Upper lobe of left lung (tissue), 6 donors: Measurements from ENCODE around the gene MSI1. TPM values are rescaled to one million over a fixed set of nuclear protein-coding genes. Genes with fewer than 3 reads are reported as not detected.
A peak's percentile ranks its signal among the peaks of the same experiment; 100 is the strongest.

ENCODE experiments used
- ATAC-seq, 2 donors: fragments of 200-7000 bp; cut with Tn5 transposase; one replicate each; pipeline ENCODE4 v1.9.1; 2022; ENCODE audit warnings: mild to moderate bottlenecking in 2 of 2, moderate library complexity in 2 of 2; ENCODE audit not compliant: low FRiP score in 2 of 2
- DNase-seq, 2 donors: peaks; one replicate each; pipeline ENCODE4 v3.0.0-alpha.2; 2019 to 2020
- H3K27ac ChIP-seq, 4 donors: fragments of 200-600 bp; sonication (generic); one replicate each; pipeline ENCODE4 v1.5.1; 2016 to 2019
- H3K27me3 ChIP-seq, 4 donors: fragments of 200-600 bp; sonication (generic); one replicate each; pipeline ENCODE4 v1.5.1; 2017 to 2019
- H3K36me3 ChIP-seq, 4 donors: fragments of 200-600 bp; sonication (generic); one replicate each; pipeline ENCODE4 v1.5.1; 2016 to 2019
- H3K4me1 ChIP-seq, 4 donors: fragments of 200-600 bp; sonication (generic); one replicate each; pipeline ENCODE4 v1.5.1; 2018 to 2019
- H3K4me3 ChIP-seq, 4 donors: fragments of 200-600 bp; sonication (generic); one replicate each; pipeline ENCODE4 v1.5.1; 2017 to 2019; ENCODE audit warnings: mild to moderate bottlenecking in 2 of 4, moderate library complexity in 1 of 4
- H3K9me3 ChIP-seq, 4 donors: fragments of 200-600 bp; sonication (generic); one replicate each; pipeline ENCODE4 v1.5.1; 2018 to 2019
- CTCF ChIP-seq, 6 experiments: fragments of 450-650 bp in 4 of 6; fragments of 200-600 bp in 2 of 6; sonication (generic) in 2 of 6; IDR thresholded peaks; one replicate each; pipeline ENCODE4 v1.5.1; 2016 to 2019; ENCODE audit warnings: antibody characterized with exemption in 6 of 6
- EP300 ChIP-seq, 4 donors: sonication (generic); formaldehyde crosslinking; IDR thresholded peaks; one replicate each; pipeline ENCODE4 v1.5.1; 2017; ENCODE audit warnings: antibody characterized with exemption in 4 of 4, control low read depth in 2 of 4
- POLR2A ChIP-seq, 4 donors: fragments of 450-650 bp; IDR thresholded peaks; one replicate each; pipeline ENCODE4 v1.5.1; 2016 to 2017; ENCODE audit warnings: antibody characterized with exemption in 4 of 4, mild to moderate bottlenecking in 2 of 4
- POLR2AphosphoS5 ChIP-seq, 2 donors: sonication (generic); formaldehyde crosslinking; IDR thresholded peaks; one replicate each; pipeline ENCODE4 v1.5.1; 2017; ENCODE audit warnings: antibody characterized with exemption in 2 of 2
- WGBS, 2 donors: methylation state at CpG; one replicate each; pipeline ENCODE4 v1.1.5; 2017 to 2018; 5-methylcytosine and 5-hydroxymethylcytosine counted together
- total RNA-seq, 6 donors: library from RNA; depleted of rRNA in 4 of 6; stranded (reverse); fragments of >200 nt in 4 of 6; gene quantifications; one replicate each; pipeline versions ENCODE4 v1.1.0 to v1.2.1, GENCODE V29; 2016 to 2021
- donor health status: DM: no; HTN: no; CAD: no; lungs with moderate emphysema.
- donor health status: DM: no; HTN: yes; CAD: no; lungs with severe emphysema.

The MSI1 gene
- total RNA-seq, 6 donors from 2014 or later: 0.43 to 0.91 (median 0.49) TPM; not detected in 1

- WGBS, 2 donors: 65 to 86% methylated on average over 3 of the region's 3 CpGs
- H3K27me3 ChIP-seq: no peaks in the 10 kb centered on the region
- peaks cover 0 to 2% (median 0%) of the 10 kb centered on the region in 4 donors for H3K9me3 ChIP-seq
- no peak overlapping the region for H3K27ac ChIP-seq
- TF ChIP-seq CTCF (IDR thresholded peaks at IDR 0.05) (no peak), POLR2AphosphoS5 (IDR thresholded peaks at IDR 0.05) (no peak), EP300 (IDR thresholded peaks at IDR 0.05) (no peak), POLR2A (IDR thresholded peaks at IDR 0.05) (no peak)
- no peak overlapping the region for H3K4me3 ChIP-seq
- H3K36me3 ChIP-seq: no peaks in the 10 kb centered on the region
- ATAC-seq: no peak
- peaks cover 0 to 3% (median 0%) of the 10 kb centered on the region in 4 donors for H3K4me1 ChIP-seq
- no peak for DNase-seq
Measured at GRCh38 chr12:120331390-120331789, 37.6 kb downstream of the MSI1 start.

- Histone ChIP-seq H3K4me3 (no peak overlapping the region), H3K9me3 (no peaks in the 10 kb centered on the region), H3K36me3 (no peaks in the 10 kb centered on the region), H3K27ac (peak overlapping the region in 1 of 4 donors; percentile 46), H3K27me3 (no peaks in the 10 kb centered on the region), H3K4me1 (peaks cover 0 to 12% (median 4%) of the 10 kb centered on the region in 4 donors)
- no peak for TF ChIP-seq EP300 (IDR thresholded peaks at IDR 0.05)
- TF ChIP-seq CTCF (IDR thresholded peaks at IDR 0.05): no peak
- TF ChIP-seq POLR2AphosphoS5 (IDR thresholded peaks at IDR 0.05): no peak
- TF ChIP-seq POLR2A (IDR thresholded peaks at IDR 0.05): no peak
- ATAC-seq: no peak
- DNase-seq: no peak
- 71 to 76% methylated on average over 4 of the region's 4 CpGs for whole genome bisulfite sequencing, 2 donors
Measured at GRCh38 chr12:120328228-120328627, 40.7 kb downstream of the MSI1 start.

- peak within 1 kb of the TSS in 1 of 4 donors; percentile 18 for H3K4me3 ChIP-seq
- WGBS, 2 donors: 64 to 65% methylated on average over 5 of the region's 5 CpGs
- DNase-seq (peak in 1 of 2 donors; percentile 46), ATAC-seq (peak; percentile 25 to 79)
- H3K36me3 ChIP-seq: no peaks in the 10 kb centered on the region
- H3K9me3 ChIP-seq: no peaks in the 10 kb centered on the region
- H3K4me1 ChIP-seq: peaks cover 0 to 12% (median 4%) of the 10 kb centered on the region in 4 donors
- no peak for TF ChIP-seq POLR2AphosphoS5 (IDR thresholded peaks at IDR 0.05)
- no peak for TF ChIP-seq CTCF (IDR thresholded peaks at IDR 0.05)
- no peak for TF ChIP-seq POLR2A (IDR thresholded peaks at IDR 0.05)
- no peak for TF ChIP-seq EP300 (IDR thresholded peaks at IDR 0.05)
- no peaks in the 10 kb centered on the region for H3K27me3 ChIP-seq
- H3K27ac ChIP-seq: peak within 1 kb of the TSS in 3 of 4 donors; percentile 11 to 46 (median 19)
Measured at GRCh38 chr12:120327593-120327992, 41.4 kb downstream of the MSI1 start, which contains the start of gene PLA2G1B. Gene PLA2G1B, minus strand, starts transcription at chr12:120327779. Its CDS starts 26 bp downstream, at chr12:120327753.

- DNase-seq (peak in 1 of 2 donors; percentile 54), ATAC-seq (no peak)
- Histone ChIP-seq H3K36me3 (no peaks in the 10 kb centered on the region), H3K27ac (no peak overlapping the region), H3K4me3 (peak overlapping the region in 1 of 4 donors; percentile 68), H3K4me1 (peaks cover 0 to 12% (median 7%) of the 10 kb centered on the region in 4 donors), H3K9me3 (no peaks in the 10 kb centered on the region), H3K27me3 (no peaks in the 10 kb centered on the region)
- WGBS, 2 donors: 70 to 73% methylated on average over 9 of the region's 9 CpGs
- TF ChIP-seq POLR2A (IDR thresholded peaks at IDR 0.05) (no peak), CTCF (IDR thresholded peaks at IDR 0.05) (no peak), EP300 (IDR thresholded peaks at IDR 0.05) (no peak), POLR2AphosphoS5 (IDR thresholded peaks at IDR 0.05) (no peak)
Measured at GRCh38 chr12:120324841-120325417, 44.0 kb downstream of the MSI1 start.

GRCh38 chr12:120323772-120324171 is 45.2 kb downstream of the MSI1 start:
- no peaks in the 10 kb centered on the region for H3K27me3 ChIP-seq
- no peaks in the 10 kb centered on the region for H3K9me3 ChIP-seq
- no peak for TF ChIP-seq CTCF (IDR thresholded peaks at IDR 0.05)
- TF ChIP-seq POLR2AphosphoS5 (IDR thresholded peaks at IDR 0.05): no peak
- TF ChIP-seq EP300 (IDR thresholded peaks at IDR 0.05): no peak
- no peak for TF ChIP-seq POLR2A (IDR thresholded peaks at IDR 0.05)
- DNase-seq (no peak), ATAC-seq (no peak)
- H3K36me3 ChIP-seq: no peaks in the 10 kb centered on the region
- 83 to 93% methylated on average over 2 of the region's 2 CpGs for WGBS, 2 donors
- peaks cover 0 to 12% (median 7%) of the 10 kb centered on the region in 4 donors for H3K4me1 ChIP-seq
- H3K4me3 ChIP-seq: no peak overlapping the region
- no peak overlapping the region for H3K27ac ChIP-seq
